Putamen (tissue), 1 donor: ENCODE measurements around the gene RSPO4.
"Not testable (repeated sequence)": the region's sequence is repeated elsewhere in the genome, so short reads cannot be mapped to it uniquely, and the experiment has no call there.

Source experiments
- DNase-seq: peaks from one replicate; pipeline ENCODE4 v3.0.0-alpha.2; 2016; ENCODE audit warnings: low spot score

RSPO4 gene

DNA sequence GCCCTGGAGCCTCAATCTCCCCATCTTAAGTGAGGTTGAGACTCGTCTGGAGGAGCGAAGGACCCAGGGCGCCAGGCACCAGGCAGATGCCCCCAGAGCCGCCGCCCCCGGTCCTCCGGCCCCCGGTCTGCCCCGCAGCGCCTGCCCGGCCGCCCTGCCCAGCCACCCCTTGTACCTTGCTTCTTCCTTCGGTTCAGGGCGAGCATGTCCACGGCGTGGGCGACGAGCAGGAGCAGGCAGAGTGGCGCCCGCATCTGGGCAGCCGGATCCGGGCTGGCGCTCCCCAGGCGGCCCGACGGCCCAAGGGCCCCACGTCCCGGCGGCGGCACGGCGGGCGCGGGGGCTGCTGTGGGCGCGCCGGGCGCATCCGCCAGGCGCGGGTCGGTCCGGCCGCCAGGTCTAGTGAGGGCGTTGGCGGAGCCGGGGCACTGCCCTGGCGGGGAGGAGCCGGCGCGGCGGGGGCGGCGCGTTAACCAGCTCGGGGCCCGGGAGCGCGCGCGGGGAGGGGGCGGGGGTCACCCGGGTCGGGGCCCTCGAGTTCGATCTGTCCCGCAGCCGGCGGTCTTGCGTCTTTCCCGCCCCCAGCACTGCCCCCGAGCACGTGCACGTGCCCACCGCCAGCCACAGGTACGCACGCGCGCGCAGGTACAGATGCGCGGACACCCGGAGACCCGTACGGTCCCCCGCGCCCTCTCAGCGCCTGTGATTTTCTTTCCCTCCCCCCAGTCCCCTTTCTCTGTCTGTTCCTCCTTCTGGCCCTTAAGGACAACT, at the start of gene RSPO4:
TSS of gene RSPO4 (minus strand) at position 401 of the 771 bp plus-strand sequence. CDS start at position 254, 147 bp downstream.
- DNase-seq = no peak

DNA sequence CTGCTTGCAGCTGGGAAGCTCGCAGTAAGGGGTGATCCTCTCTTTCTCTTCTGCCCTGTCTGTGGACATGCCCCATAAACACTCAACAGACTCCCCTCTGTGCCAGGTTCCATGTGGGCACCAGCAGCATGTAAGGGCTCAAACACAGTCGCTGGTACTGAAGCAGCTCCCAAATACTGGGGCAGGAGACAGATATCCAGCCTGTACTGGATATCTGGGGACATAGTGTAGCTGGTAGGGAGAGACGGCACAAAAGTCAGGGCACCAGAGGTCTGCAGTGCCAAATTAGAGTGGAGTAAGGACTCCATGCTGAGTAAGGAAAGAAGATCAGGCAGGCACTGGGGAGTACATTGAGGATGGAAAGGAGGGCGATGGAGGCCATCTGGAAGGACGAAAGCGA, 48.3 kb upstream of the RSPO4 start:
- DNase-seq = no peak

- no peak for DNase-seq
Observed at GRCh38 chr20:1045860-1046418, 43.8 kb upstream of the RSPO4 start.

DNA sequence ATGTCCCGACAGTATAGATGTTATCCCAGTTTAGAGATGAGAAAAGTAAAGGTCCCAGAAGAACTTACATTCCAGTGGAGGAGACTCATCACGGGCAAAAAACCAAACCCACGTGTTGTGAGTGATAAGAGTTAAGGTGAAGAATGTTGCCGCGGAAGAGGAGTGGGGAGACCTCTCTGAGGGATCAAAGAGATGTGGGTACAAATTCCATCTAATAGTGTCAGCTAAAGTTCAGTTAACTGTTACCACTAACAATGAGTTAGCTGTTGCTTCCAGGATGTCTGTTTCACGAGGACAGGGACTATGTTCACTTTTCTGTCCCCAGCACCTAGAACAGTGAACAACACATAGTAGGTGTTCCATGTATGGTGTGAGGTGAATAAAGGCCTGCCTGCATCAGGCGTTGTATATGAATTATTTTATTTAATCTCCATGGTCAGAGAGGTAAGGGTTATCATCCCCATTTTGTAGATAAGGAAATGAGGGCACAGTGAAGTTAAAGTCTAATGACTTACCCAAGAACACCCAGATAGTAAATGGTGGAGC, 39.8 kb upstream of the RSPO4 start:
- no peak for DNase-seq

GRCh38 chr20:1038205-1038604, 36.1 kb upstream of the RSPO4 start:
- no peak for DNase-seq

- DNase-seq = no peak
Observed at GRCh38 chr20:1037039-1037438, 34.9 kb upstream of the RSPO4 start.

- no peak for DNase-seq
Observed at GRCh38 chr20:1035466-1035865, 33.4 kb upstream of the RSPO4 start.

- no peak for DNase-seq
Observed at GRCh38 chr20:1034415-1034789, 32.3 kb upstream of the RSPO4 start.

- no peak for DNase-seq
Observed at GRCh38 chr20:1033751-1034414, 31.8 kb upstream of the RSPO4 start.

DNA sequence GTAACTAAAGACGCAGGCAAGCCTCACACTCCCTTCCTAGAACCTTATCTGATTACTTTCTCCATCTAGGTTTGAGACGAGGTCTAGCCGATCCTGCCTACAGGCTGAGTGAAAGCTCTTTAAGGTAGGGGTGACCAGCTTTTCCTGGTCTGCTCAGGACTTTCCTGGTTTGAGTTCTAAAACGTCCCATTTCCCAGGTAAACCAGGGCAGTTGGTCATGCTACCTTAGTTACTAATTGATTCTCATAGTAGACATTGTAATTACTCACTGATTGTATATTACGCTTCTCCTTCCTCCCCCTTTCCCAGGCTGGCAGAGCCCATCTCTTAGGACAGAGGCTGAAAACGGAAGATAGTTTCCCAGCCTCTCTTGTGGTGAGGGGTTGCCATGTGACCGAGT, 27.9 kb upstream of the RSPO4 start:
- DNase-seq = no peak

GRCh38 chr20:1026214-1026613, 24.1 kb upstream of the RSPO4 start:
- DNase-seq = not testable (repeated sequence)

DNA sequence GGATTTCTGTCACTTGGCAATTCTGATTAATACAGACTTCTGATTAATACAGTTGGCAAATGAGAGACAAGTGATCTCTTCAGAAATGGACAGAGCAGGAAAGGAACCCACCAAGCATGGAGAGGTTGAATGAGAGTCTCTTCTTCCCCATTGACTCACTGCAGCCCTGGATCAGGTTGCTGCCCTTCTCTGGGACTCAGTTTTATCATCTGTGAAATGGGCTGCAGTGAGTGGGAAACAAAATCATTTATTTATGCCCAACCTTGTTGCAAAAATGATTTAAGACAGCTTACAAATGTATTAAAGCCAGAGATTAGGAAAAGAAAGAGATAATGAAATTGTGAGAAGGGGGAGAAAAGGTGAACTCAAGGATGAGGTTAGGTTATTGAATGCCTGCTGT, 20.8 kb upstream of the RSPO4 start:
- no peak for DNase-seq

- no peak for DNase-seq
Observed at GRCh38 chr20:1020614-1021013, 18.5 kb upstream of the RSPO4 start.

GRCh38 chr20:1019344-1019743, 17.2 kb upstream of the RSPO4 start:
- no peak for DNase-seq

DNA sequence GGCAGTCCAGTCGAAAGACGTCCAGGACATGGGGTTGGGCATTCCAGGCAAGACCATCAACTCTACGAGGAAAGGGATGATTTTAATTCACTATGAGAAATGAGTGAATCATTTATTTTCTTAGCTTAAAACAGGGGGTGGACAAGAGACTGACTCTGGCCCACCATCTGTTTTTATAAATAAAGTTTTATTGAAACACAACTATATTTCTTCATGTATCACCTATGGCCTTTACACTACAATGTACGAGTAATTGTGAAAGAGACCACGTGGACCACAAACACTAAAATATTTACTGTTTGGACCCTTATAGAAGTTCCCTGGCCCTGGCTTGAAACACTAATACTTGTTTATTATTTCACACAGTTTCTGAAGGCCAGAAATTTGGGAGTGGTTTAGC, 15.6 kb upstream of the RSPO4 start:
- no peak for DNase-seq

DNA sequence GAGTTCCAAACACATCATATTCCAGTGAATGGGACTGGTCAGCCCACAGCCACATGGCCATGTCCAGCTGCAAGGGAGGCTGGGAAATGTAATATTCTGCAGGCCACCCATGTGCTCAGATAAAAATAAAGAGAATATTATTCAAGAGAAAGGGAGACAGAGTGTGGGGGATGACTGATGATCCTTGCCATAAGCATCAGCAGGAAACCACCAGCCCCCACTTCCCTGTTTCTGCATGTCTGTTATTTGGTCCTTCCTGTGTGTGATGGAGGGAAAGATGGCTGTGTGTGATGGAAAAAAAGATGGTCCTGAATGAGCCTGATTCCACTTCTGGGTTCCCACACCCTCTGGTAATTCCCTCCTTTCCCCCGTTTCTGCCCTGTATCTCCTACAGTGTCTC, 13.1 kb upstream of the RSPO4 start:
- no peak for DNase-seq

GRCh38 chr20:1014471-1014870, 12.4 kb upstream of the RSPO4 start:
- no peak for DNase-seq

DNA sequence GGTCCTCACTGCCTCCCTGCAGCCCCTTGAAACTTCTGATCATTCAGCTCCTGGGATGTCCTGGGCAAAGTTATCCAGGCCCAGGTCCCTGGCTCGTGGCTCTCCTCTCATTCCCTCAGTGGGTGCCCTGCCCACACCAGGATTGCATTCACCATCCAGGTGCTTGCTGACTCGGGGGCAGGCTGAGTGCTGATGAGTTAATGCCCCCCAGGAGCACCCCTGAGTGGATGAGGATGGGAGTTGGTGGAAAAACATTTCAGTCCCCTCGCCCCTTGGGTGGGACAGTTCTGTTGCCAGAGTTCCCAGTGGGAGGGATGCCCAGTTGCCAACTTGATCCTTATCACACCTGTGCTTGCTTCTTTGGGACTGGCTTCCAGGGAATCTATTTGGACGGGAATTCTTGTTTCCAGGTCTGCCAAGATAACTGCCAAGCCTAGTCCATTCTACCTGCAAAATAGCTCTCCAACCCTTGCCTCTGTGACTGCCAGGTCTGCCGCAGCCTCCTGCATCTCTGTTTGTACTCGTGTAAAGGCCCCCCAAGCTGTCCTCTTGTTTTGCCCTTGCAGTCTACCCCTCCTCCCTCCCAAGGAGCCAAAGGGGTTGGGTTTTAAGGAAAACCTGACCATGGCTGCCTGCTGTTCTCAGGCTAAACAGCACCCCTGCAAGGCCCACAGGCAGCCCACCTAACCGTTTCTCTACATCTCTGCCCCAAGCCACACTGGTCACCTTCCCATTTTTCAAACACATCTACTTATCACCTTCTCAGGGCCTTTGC, 11.6 kb upstream of the RSPO4 start:
- DNase-seq = no peak

DNA sequence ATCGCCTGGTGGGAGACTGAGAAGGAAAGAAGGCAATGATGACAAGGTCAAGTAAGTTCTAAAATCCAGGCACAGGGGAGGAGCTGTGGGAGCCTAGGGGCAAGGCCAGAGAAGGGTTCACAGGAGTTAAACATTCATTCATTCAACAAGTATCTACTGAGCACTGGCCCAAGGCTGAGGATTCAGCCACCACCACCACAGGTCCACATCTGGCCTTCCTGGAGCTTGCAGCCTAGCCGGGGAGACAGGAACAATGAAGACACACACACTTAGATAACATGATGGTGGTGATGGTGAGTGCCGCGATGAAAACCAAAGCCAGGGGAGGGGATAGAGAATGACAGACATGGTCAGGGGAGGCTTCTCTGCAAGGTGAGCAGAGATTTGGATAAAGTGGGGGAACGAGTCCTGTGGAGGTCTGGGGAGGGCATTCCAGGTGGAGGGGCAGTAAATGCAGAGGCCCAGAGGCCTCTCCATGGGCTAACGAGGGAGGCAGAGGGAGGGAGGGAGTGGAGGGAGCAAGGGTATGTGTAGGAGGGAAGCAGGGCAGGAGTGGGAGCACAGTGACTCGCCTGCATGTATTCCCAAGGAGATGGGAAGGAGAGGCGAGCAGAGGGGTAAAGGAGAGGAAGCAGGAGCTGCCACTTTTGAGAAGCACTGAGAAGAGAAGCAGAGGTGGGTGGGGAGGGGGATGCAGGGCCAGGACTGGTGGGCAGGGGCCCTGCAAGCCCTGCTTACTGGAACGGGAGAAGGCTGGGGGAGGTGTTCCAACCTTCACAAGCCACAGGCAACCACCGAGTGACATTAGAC, 10.5 kb upstream of the RSPO4 start:
- DNase-seq = no peak

DNA sequence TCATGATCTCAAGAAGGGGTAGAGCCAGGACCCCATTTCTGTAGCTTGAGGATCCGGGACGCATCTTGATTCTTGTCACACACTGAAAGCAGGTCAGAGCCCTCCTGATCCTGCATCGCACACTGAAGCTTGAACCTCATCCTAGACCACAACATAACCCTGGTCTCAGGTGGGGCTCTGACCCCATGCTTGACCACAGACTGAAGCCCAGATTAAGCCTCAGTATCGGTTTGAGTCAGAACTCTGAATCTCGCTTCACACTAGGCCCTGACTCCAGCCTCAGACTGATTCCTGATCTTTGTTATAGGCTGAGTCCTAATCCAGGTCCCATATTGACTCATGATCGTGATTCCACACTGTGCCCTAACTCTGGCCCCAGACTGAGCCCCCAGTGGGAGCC, 8.5 kb upstream of the RSPO4 start:
- no peak for DNase-seq

- DNase-seq = peak; percentile 20
Observed at GRCh38 chr20:1005452-1006027, 3.4 kb upstream of the RSPO4 start.
